ENCODE results near the gene MANSC4. TPM values are rescaled to one million over a fixed set of nuclear protein-coding genes. Genes with fewer than 3 reads are reported as not detected.
A peak's percentile ranks its signal among the peaks of the same experiment; 100 is the strongest.
"Not testable (repeated sequence)": the region's sequence is repeated elsewhere in the genome, so short reads cannot be mapped to it uniquely, and the experiment has no call there.

Gene MANSC4
- total RNA-seq, 1 donor from 2014 or later: not detected

- no peak overlapping the region for H3K27ac ChIP-seq (ENCODE audit: low read depth, low read length)
- H3K36me3 ChIP-seq (ENCODE audit: control insufficient read depth in 3 of 3, insufficient read depth in 3 of 3, low read length in 3 of 3): no peaks in the 10 kb centered on the region
- H3K27me3 ChIP-seq (ENCODE audit: control insufficient read depth in 3 of 3, insufficient read depth in 3 of 3, low read length in 3 of 3): no peaks in the 10 kb centered on the region
- no peaks in the 10 kb centered on the region for H3K4me1 ChIP-seq (ENCODE audit: control insufficient read depth in 3 of 3, insufficient read depth in 3 of 3, low read length in 3 of 3)
- no peak overlapping the region for H3K9ac ChIP-seq (ENCODE audit: low read depth in 1 of 3, low read length in 3 of 3)
- no peak overlapping the region for H3K4me3 ChIP-seq (ENCODE audit: low read length in 3 of 3)
- no peaks in the 10 kb centered on the region for H3K9me3 ChIP-seq (ENCODE audit: control insufficient read depth in 3 of 3, low read length in 3 of 3)
Observed at GRCh38 chr12:27762757-27763156, 17.3 kb downstream of the MANSC4 start.

- H3K9me3 ChIP-seq (ENCODE audit: control insufficient read depth in 3 of 3, low read length in 3 of 3): no peaks in the 10 kb centered on the region
- H3K36me3 ChIP-seq (ENCODE audit: control insufficient read depth in 3 of 3, insufficient read depth in 3 of 3, low read length in 3 of 3): peaks cover 10 to 17% (median 13%) of the 10 kb centered on the region in 3 donors
Observed at GRCh38 chr12:27756670-27757195, 23.3 kb downstream of the MANSC4 start.

GRCh38 chr12:27754795-27755194, 25.2 kb downstream of the MANSC4 start:
- Histone ChIP-seq H3K4me3 (ENCODE audit: low read length in 3 of 3) (no peak overlapping the region), H3K4me1 (ENCODE audit: control insufficient read depth in 3 of 3, insufficient read depth in 3 of 3, low read length in 3 of 3) (no peaks in the 10 kb centered on the region), H3K27ac (ENCODE audit: low read depth, low read length) (no peak overlapping the region), H3K36me3 (ENCODE audit: control insufficient read depth in 3 of 3, insufficient read depth in 3 of 3, low read length in 3 of 3) (peaks cover 14 to 17% (median 15%) of the 10 kb centered on the region in 3 donors), H3K9me3 (ENCODE audit: control insufficient read depth in 3 of 3, low read length in 3 of 3) (no peaks in the 10 kb centered on the region), H3K27me3 (ENCODE audit: control insufficient read depth in 3 of 3, insufficient read depth in 3 of 3, low read length in 3 of 3) (no peaks in the 10 kb centered on the region), H3K9ac (ENCODE audit: low read depth in 1 of 3, low read length in 3 of 3) (no peak overlapping the region)

More at GRCh38 chr12:27756670-27757195, 23.3 kb downstream of the MANSC4 start:
- Histone ChIP-seq H3K27ac (ENCODE audit: low read depth, low read length) (no peak overlapping the region), H3K4me1 (ENCODE audit: control insufficient read depth in 3 of 3, insufficient read depth in 3 of 3, low read length in 3 of 3) (no peaks in the 10 kb centered on the region), H3K27me3 (ENCODE audit: control insufficient read depth in 3 of 3, insufficient read depth in 3 of 3, low read length in 3 of 3) (no peaks in the 10 kb centered on the region), H3K9ac (ENCODE audit: low read depth in 1 of 3, low read length in 3 of 3) (no peak overlapping the region), H3K4me3 (ENCODE audit: low read length in 3 of 3) (no peak overlapping the region)

- H3K36me3 ChIP-seq (ENCODE audit: control insufficient read depth in 3 of 3, insufficient read depth in 3 of 3, low read length in 3 of 3): peaks cover 11 to 14% (median 12%) of the 10 kb centered on the region in 3 donors
- H3K4me1 ChIP-seq (ENCODE audit: control insufficient read depth in 3 of 3, insufficient read depth in 3 of 3, low read length in 3 of 3): peaks cover 0 to 10% (median 0%) of the 10 kb centered on the region in 3 donors
- no peak overlapping the region for H3K4me3 ChIP-seq (ENCODE audit: low read length in 3 of 3)
- no peak overlapping the region for H3K27ac ChIP-seq (ENCODE audit: low read depth, low read length)
- no peaks in the 10 kb centered on the region for H3K9me3 ChIP-seq (ENCODE audit: control insufficient read depth in 3 of 3, low read length in 3 of 3)
- no peak overlapping the region for H3K9ac ChIP-seq (ENCODE audit: low read depth in 1 of 3, low read length in 3 of 3)
- no peaks in the 10 kb centered on the region for H3K27me3 ChIP-seq (ENCODE audit: control insufficient read depth in 3 of 3, insufficient read depth in 3 of 3, low read length in 3 of 3)
Observed at GRCh38 chr12:27751386-27752047, 28.5 kb downstream of the MANSC4 start.

- no peaks in the 10 kb centered on the region for H3K9me3 ChIP-seq (ENCODE audit: control insufficient read depth in 3 of 3, low read length in 3 of 3)
- no peaks in the 10 kb centered on the region for H3K27me3 ChIP-seq (ENCODE audit: control insufficient read depth in 3 of 3, insufficient read depth in 3 of 3, low read length in 3 of 3)
- peak overlapping the region; percentile 29 for H3K27ac ChIP-seq (ENCODE audit: low read depth, low read length)
- H3K4me1 ChIP-seq (ENCODE audit: control insufficient read depth in 3 of 3, insufficient read depth in 3 of 3, low read length in 3 of 3): peaks cover 0 to 10% (median 0%) of the 10 kb centered on the region in 3 donors
- no peak overlapping the region for H3K4me3 ChIP-seq (ENCODE audit: low read length in 3 of 3)
- H3K9ac ChIP-seq (ENCODE audit: low read depth in 1 of 3, low read length in 3 of 3): no peak overlapping the region
- peaks cover 6 to 22% (median 14%) of the 10 kb centered on the region in 3 donors for H3K36me3 ChIP-seq (ENCODE audit: control insufficient read depth in 3 of 3, insufficient read depth in 3 of 3, low read length in 3 of 3)
Observed at GRCh38 chr12:27747111-27747820, 32.8 kb downstream of the MANSC4 start.

- not testable (repeated sequence) for H3K27me3 ChIP-seq (ENCODE audit: control insufficient read depth in 3 of 3, insufficient read depth in 3 of 3, low read length in 3 of 3); H3K9me3 ChIP-seq (ENCODE audit: control insufficient read depth in 3 of 3, low read length in 3 of 3); H3K4me3 ChIP-seq (ENCODE audit: low read length in 3 of 3); H3K9ac ChIP-seq (ENCODE audit: low read depth in 1 of 3, low read length in 3 of 3); H3K27ac ChIP-seq (ENCODE audit: low read depth, low read length)
- H3K36me3 ChIP-seq (ENCODE audit: control insufficient read depth in 3 of 3, insufficient read depth in 3 of 3, low read length in 3 of 3): peaks cover 3 to 20% (median 18%) of the 10 kb centered on the region in 3 donors
- H3K4me1 ChIP-seq (ENCODE audit: control insufficient read depth in 3 of 3, insufficient read depth in 3 of 3, low read length in 3 of 3): peaks cover 0 to 10% (median 0%) of the 10 kb centered on the region in 3 donors
Observed at GRCh38 chr12:27745734-27746133, 34.3 kb downstream of the MANSC4 start.

GRCh38 chr12:27743601-27744000, 36.4 kb downstream of the MANSC4 start:
- H3K27me3 ChIP-seq (ENCODE audit: control insufficient read depth in 3 of 3, insufficient read depth in 3 of 3, low read length in 3 of 3): no peaks in the 10 kb centered on the region
- no peak overlapping the region for H3K9ac ChIP-seq (ENCODE audit: low read depth in 1 of 3, low read length in 3 of 3)
- H3K9me3 ChIP-seq (ENCODE audit: control insufficient read depth in 3 of 3, low read length in 3 of 3): no peaks in the 10 kb centered on the region
- peaks cover 3 to 32% (median 20%) of the 10 kb centered on the region in 3 donors for H3K36me3 ChIP-seq (ENCODE audit: control insufficient read depth in 3 of 3, insufficient read depth in 3 of 3, low read length in 3 of 3)
- no peak overlapping the region for H3K4me3 ChIP-seq (ENCODE audit: low read length in 3 of 3)
- peaks cover 0 to 10% (median 0%) of the 10 kb centered on the region in 3 donors for H3K4me1 ChIP-seq (ENCODE audit: control insufficient read depth in 3 of 3, insufficient read depth in 3 of 3, low read length in 3 of 3)
- H3K27ac ChIP-seq (ENCODE audit: low read depth, low read length): no peak overlapping the region

- not testable (repeated sequence) for H3K4me1 ChIP-seq (ENCODE audit: control insufficient read depth in 3 of 3, insufficient read depth in 3 of 3, low read length in 3 of 3); H3K9me3 ChIP-seq (ENCODE audit: control insufficient read depth in 3 of 3, low read length in 3 of 3); H3K27ac ChIP-seq (ENCODE audit: low read depth, low read length); H3K9ac ChIP-seq (ENCODE audit: low read depth in 1 of 3, low read length in 3 of 3); H3K27me3 ChIP-seq (ENCODE audit: control insufficient read depth in 3 of 3, insufficient read depth in 3 of 3, low read length in 3 of 3); H3K4me3 ChIP-seq (ENCODE audit: low read length in 3 of 3)
- peaks cover 2 to 29% (median 14%) of the 10 kb centered on the region in 3 donors for H3K36me3 ChIP-seq (ENCODE audit: control insufficient read depth in 3 of 3, insufficient read depth in 3 of 3, low read length in 3 of 3)
Observed at GRCh38 chr12:27734321-27734720, 45.7 kb downstream of the MANSC4 start.

GRCh38 chr12:27733791-27734190, 46.2 kb downstream of the MANSC4 start:
- Histone ChIP-seq H3K4me3 (ENCODE audit: low read length in 3 of 3) (no peak overlapping the region), H3K9ac (ENCODE audit: low read depth in 1 of 3, low read length in 3 of 3) (no peak overlapping the region), H3K27me3 (ENCODE audit: control insufficient read depth in 3 of 3, insufficient read depth in 3 of 3, low read length in 3 of 3) (no peaks in the 10 kb centered on the region), H3K27ac (ENCODE audit: low read depth, low read length) (no peak overlapping the region), H3K4me1 (ENCODE audit: control insufficient read depth in 3 of 3, insufficient read depth in 3 of 3, low read length in 3 of 3) (no peaks in the 10 kb centered on the region), H3K36me3 (ENCODE audit: control insufficient read depth in 3 of 3, insufficient read depth in 3 of 3, low read length in 3 of 3) (peaks cover 2 to 25% (median 14%) of the 10 kb centered on the region in 3 donors), H3K9me3 (ENCODE audit: control insufficient read depth in 3 of 3, low read length in 3 of 3) (no peaks in the 10 kb centered on the region)
